ENCODE data around the gene MAP7D2.
A peak's percentile ranks its signal among the peaks of the same experiment; 100 is the strongest.
"Not testable (repeated sequence)": the region's sequence is repeated elsewhere in the genome, so short reads cannot be mapped to it uniquely, and the experiment has no call there.

The MAP7D2 gene

DNA sequence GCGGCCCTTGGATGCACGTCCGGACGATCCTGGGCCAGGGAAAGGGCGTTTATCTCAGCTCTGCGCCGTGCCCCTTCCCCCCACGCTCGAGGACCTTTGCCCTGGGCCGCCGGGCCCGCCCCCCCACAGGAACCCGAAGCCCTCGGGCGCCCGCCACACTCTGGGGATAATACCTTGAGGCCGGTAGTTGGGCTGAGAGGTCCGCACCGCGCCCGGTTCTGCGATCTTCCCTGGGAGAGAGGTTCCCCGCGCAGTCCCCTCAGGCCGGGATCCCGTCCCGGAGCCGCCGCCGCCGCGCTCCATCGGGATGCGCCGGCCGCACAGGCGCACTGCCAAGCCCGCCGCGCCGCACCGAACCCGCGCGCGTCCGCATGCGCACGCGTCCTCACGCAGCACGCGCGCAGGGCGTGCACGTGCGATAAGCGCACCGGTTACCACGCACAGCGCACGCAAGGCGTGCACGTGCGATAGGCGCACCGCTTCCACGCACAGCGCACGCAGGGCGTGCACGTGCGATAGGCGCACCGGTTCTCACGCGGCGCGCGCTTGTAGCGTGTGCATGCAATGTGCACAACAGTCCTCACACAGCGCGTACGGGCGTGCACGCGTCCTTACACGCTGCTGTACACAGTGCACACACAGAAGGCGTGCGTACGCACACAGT lies at the start of gene MAP7D2:
Gene MAP7D2, minus strand, starts transcription at position 331 of the 664 bp plus-strand sequence. Its CDS starts 28 bp downstream, at position 303.
- DNase-seq: no peak

DNA sequence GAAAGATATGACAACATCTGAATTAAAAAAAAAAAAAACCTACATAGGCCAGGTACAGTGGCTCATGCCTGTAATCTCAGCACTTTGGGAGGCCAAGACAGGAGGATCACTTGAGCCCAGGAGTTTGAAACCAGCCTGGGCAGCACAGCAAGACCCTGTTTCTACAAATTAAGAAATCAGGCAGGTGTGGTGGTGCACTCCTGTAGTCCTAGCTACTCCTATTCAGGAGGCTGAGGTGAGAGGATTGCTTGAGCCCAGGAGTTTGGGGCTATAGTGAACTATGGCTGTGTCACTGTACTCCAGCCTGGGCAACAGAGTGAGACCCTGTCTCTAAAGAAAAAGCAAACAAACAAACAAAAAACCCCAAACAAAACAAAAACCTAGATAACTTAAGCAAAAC lies 45.8 kb upstream of the MAP7D2 start:
- not testable (repeated sequence) for DNase-seq

DNA sequence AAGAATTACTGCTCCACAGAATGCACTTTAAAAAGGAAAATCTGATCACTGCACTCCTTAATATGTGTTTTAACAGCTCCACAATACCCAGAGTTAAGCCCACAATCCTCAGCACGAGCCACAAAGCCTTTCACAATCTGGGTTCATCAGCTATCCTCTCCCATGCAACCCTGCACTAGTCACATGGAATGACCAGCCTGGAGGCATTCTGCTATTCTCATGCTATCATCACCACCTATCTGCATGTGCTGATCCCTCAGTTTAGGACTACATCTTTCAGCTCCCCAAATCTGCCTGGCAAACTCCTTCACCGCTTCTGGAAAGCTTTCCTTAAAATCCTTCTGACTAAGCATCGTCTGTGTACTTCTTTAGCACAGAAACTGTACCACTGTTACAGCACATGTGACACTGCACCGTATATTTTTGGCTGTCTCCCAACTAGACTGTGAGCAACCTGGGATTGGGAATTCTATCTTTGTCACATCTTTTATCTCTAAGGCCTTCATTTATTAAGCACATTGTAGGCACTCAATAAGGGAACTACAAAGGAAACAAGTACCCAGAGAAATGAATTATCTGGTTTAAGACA lies 43.2 kb upstream of the MAP7D2 start:
- no peak for DNase-seq

DNA sequence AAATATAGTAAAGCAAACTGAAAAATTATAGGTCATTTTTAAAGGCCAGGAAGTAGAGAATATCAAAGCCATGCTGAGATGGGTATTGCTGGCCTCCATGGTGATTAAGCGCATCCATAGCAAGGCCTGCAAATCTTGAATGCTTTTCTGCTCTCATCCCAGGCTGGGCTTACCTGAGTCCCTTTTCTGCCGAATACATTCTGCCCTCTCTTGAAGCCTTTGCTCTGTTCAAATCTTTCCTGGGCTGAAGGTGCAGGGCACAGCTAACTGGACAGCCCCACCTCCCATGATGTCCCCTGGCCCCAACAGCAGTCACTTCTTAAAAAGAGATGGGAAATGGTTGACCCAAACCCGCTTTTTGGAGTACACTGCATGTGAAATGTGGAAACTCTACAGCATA lies 35.0 kb upstream of the MAP7D2 start:
- no peak for DNase-seq

DNA sequence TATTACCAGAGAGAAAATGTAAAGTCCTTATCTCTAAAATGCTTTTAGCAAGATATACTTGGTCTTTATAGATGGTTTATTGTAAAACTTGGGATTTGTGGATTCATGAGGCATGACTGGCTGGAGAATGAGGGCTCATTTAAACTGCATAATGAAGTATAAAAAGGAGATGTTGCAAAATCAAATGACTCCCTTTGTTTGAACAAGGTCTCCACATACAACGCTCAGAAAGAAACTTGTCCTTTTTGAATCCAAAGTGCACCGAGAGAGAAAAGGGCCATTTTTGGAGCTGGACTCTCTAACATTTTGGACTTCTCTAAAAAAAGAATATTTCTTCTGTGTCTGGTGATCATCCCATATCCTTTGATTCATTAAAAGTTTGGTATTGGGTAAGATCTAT lies 32.6 kb upstream of the MAP7D2 start:
- no peak for DNase-seq

DNA sequence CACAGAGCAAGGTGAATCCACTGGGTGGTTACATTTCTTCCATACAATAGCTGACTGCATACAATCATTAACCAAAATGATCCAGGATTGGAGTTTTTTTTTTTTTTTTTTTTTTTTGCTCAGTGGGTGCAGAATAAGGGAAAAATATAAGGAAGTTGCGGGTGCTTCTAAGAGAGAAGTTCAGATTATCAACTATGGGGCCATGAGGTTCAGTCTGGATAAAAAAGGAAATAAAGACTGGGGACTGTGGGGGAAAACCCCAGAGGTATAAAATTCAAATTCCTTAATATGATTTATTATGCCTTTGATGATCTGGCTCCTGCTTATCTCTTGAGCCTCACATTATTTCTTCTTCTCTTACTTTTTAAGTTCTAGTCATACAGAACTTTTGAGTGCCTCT lies 30.9 kb upstream of the MAP7D2 start:
- DNase-seq: peak; percentile 57

DNA sequence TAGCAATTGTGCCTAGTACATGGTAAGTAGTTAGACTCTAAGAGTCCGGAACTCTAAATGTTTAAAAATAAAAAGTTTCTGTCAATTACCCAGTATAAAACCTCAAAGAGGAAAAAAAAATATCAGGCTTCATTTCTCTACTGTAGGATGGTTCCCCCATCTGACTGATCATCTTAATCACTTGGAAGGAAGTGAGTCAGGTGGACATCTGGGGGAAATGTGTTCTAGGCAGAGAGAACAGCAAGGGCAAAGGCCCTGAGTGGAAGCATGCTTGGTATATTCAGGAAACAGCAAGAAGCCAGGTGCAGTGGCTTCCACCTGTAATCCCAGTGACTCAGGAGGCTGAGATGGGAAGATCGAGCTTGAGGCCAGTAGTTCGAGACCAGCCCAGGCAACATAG lies 27.8 kb upstream of the MAP7D2 start:
- peak; percentile 50 for DNase-seq

DNA sequence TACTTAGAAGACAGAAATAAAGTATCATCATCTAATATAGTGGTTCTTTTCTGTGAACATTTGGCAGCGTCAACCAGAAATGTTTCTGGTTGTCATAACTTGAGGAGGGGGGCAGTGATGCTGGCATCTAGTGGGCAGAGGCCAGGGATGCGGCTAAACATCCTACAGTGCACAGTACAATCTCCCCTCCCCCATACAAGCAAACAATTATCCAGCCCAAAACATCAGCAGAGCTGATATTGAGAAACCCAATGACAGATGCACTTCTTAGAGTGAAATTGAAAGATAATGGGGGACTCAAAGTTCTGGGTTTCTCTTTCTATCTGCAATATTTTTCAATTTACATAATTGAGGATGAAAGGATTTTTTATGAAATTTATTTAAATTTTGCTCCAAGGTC lies 26.9 kb upstream of the MAP7D2 start:
- DNase-seq: peak; percentile 17

DNA sequence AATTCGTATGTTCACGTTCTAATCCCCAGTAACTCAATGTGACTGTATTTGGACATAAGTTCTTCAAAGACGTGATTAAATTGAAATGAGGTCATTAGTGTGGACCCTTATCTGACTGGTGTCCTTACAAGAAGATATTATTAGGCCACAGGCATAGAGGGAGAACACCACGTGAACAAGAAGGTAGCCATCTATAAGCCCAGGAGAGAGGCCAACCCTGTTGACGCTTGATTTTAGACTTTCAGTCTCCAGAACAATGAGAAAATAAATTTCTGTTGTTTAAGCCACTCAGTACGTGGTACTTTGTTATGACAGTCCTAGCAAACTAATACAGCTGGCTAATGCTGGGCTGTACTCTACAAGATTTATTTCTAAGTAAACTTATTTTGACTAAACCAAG lies 26.4 kb upstream of the MAP7D2 start:
- DNase-seq: no peak

DNA sequence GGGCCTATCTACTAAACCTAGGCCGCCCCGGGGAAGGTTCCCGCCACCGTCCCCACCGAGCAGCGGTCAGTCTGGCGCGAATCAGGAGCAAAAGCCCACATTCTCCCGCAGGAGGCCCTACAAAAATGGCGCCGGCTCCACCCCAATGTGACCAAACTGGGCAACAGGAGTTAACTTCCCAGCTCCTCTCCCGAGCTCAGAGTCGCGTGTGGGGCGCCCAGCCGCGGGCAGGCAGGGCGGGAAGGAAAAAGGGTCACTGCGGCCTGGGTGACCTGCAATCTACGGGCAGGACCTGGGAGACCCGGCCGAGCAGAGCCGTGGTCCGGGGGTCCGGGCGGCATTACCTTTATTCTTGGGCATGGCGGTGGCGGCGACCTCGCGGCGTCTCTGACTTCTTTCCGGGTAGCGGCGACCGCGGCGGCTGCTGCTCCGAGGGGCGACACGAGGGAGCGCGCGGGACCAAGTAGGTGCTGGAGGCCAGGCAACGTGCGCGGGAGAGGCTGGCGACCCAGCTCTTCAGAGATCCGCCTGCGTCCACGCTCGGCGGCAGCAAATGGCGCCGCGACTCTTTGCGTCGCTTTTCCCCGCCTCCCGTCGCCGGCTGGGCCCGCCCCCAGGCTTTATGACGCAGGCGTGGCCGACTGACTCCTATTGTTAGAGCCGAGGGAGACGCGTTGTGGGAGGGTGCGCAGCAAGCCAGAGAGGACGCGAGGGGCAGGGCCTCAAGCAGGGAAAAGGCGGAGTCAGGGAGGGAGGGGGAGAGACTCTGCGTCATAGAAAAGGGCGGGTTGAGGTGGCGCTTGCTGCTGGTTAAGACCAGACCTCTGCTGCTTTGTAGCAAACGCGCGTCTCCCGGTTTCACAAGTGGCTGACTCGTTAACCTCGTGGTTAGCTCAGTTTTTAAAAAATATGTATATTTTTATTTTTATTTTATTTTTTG lies 24.8 kb upstream of the MAP7D2 start, which contains the start of gene EIF1AX:
Gene EIF1AX, minus strand, starts transcription at position 558 of the 940 bp plus-strand sequence. Its CDS starts 198 bp downstream, at position 360.
- DNase-seq: peak; percentile 99

DNA sequence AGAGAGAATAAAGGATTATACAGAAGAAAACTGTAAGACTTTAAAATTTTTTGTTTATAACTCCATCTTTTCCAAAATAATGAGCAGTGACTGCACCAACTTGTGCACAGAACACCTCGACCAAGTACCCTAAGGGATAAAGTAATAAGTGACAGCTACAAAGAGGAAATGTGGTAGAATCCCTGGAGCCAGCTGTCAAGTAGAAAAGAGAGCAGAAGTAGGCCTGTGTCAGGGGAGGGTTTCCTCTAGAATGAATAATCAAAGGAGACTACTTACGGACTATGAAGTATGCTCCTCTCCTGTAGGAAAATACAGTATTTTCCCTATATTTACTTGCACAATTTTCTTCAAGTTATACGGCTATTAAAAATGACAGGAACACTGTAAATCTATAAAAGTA lies 23.7 kb upstream of the MAP7D2 start:
- peak; percentile 8 for DNase-seq

DNA sequence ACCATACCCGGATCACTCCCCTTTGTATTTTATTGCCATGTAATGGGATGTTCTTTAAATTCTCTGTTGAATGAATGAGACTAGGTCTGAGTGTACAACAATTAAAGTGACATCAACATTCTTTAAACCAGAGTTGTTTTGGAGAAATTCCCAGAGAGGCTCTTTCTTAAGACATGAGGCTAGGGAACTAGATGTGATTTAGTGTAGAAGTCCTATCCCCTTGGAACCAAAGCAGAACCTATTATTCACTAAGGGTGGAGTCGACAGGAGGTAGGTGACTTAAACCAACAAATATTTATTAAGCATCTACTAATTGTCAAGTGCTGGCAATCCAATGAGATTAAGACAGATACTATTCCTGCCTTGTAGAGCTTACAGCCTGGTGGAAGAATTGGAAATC lies 23.3 kb upstream of the MAP7D2 start:
- DNase-seq: no peak

DNA sequence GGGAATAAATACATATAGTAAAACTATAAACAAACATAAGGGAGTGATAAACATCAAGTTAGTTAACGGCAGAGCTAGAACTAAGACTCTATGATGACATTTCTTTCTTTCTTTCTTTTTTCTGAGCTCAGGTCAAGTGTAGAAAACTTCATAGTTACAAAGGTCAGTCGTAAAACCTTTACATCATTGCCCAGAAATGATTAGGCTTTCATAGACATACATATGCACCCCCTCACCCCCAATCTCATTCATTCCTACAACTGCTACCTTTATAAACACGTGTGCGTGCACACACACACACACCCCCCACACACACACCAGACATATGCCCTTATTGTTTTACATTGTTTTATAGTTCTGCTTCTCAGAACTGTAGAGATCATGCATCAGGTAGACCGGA lies 19.2 kb upstream of the MAP7D2 start:
- no peak for DNase-seq

DNA sequence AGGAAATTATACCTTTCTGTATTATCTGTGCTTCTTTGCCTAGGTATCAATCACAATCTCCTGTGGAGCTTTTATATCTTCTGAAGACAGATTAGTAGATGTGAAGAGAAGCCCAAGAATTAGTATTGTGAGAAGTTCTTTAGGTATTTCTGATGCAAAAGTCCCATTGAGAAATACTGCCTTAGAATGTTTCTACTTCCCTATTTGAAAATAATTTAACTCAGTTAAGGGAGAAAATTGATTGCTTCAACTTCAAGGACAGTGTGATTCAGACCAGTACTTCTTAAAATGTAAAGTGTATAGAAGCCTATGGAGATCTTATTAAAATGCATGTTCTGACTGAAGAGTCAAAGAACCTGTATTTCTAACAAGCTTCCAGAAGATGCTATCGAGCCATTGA lies 16.0 kb upstream of the MAP7D2 start:
- DNase-seq: no peak

DNA sequence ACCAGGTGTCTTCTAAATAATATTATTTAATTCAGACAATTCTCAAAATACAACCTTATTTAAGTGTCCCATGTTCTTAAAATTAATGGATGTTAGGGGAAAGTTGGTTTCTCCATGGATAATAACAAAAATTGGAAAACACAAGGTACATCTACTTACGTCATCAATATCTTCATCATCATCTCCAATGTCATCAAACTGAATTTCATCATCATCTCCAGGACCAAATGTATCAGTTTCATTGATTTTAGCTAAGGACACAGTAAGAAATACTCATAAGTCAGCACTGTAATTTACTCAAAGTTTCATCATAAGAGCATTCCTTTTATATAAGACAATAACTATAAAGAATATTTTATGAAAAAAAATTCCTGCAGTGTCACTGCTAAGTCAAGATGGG lies 13.7 kb upstream of the MAP7D2 start:
- DNase-seq: no peak

DNA sequence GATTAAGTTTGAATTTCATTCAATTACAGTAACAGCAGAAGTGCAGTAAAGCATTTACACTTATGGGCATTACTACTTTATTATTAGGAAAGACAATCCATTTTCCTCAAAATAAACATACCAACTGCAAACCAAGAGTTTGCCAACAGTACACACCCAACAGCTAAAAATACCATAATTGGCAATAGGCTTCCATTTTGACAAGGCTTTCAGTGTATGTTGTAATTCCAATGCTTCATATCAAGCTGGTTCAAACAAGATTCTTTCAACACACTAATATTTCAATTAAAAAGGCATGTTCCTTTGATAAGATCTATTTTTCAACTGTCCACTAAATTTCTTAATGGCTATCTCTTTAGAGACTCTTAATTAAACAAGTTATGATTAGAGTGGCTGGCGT lies 12.8 kb upstream of the MAP7D2 start:
- no peak for DNase-seq

DNA sequence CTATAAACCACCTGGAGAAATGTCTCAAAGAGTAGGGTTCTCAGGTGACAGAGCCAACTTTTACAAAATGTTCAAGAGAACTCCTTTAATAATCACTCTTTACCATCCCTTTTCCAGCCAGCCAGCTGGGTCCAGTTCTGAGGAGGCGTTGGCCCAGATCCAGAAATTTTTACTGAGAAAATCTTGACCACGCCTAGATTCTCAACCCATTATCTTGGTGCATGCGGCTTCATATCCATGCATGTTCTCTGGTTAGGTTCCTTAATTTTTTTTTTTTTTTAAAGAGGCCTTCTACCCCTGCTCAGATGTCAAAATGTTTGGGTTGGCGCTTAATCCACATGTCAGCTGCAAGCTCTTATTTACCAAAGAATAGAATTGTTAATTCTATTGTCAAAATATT lies 12.0 kb upstream of the MAP7D2 start:
- DNase-seq: no peak

DNA sequence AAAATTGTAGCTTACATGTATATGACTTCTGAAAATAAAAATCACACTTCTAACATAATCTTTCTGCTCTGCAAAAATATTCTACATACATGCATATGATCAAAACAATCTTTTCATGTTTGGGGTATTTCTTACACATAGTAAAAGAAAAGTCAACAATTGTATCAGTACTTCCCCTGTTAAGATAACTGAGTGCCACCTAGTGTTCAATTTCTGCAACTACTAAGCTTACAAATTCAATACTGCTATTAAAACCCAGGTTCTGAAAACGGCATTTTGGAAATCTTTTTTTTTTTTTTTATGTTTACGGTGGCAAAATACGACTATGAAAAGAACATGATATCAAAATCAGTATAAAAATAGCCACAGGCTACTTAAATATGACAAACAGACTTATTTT lies 10.7 kb upstream of the MAP7D2 start:
- DNase-seq: peak; percentile 10

DNA sequence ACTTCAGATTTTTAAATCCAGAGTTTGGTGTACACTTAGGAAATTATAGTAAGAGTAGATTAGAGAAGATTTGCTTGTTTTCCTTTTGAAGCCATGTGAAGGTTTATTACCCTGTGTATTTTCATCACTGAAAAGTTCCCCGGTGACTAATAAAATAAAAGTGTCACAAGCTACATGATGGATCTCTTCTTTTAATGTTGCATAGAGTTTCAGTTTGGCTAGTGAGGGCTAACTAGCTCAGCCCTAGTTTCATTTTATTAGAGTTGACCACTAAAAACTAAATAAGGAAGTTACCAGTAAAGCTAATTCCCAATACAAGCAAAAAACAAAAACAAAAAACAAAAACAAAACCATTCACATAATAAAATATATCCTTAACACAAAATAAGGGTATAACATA lies 10.1 kb upstream of the MAP7D2 start:
- not testable (repeated sequence) for DNase-seq

DNA sequence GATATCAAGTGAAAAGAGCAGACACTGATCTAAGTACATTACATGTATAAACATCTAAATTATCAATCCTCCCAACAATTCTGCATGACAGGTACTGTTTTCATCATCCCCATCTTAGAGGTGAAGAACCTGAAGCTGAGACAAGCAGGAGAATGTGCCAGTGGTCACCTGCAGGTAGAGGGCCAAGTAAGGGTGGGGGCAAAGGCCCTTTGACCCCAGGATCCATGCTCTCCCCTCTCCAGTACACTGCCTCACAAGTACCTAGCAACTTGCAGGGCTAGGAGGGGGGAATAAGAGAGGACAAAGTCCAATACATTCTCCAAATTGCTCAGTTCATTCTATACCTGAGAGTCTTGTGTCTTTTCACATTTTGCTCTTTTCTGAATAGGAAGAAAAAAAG lies 8.3 kb upstream of the MAP7D2 start:
- no peak for DNase-seq

DNA sequence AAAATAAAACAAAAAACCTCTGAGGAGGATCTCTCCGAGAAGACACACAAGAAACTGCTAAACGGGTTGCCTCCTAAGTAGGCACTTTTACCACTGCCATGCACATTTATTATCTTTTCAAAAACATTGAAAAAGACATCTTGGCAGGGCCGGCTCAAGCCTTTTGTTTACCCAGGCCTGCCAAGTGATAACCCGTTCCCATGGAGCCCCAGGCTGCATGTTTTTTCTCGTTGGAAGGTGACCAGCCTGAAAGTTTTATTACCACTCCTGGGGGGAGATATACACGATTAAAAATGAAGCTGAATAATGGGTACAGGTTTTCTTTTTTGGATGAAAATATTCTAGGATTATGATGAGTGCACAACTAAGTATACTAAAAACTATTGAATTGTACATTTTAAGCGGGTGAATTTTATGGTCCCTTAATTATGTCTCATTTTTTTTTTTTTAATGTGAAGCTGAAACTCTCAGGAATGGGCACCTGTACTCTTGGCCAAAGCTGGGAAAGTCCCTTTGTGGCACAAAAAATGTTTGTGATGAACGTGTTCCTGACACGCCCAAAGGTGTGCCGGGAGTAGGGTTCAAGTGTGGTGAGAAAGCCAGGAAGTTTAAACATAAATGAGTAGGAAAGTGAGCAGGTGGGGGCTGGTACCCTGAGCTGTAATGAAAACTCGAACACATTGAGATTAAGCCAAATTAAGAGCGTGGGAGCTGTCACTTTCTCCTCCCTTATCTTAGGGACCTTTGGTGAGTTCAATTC lies 1.5 kb upstream of the MAP7D2 start:
- peak; percentile 13 for DNase-seq

DNA sequence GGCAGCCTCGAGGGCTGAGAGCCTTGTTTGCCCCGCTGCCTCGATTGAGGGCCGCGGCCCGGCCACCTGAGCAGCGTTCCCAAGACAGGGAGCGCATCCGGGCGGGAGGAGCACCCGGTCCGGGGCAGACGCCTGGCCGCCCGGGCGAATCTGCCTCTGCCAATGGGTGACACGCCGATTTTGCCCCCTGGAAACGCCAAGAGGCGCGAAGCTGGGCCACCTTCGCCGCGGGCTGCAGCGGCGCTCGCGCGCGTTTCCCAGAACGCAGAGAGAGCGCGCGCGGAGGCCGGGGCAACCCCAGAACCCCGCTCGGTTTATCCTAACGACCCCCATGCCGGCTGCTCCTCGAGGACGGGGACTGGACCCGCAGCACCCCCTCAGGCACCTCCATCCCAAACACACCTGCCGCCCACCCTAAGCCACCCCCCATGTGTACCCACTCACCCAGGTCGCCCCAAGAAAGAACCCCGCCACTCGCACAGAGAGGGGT lies 575 bp downstream of the MAP7D2 start:
- peak; percentile 14 for DNase-seq
